ENCODE data around the gene BTBD1.
A peak's percentile ranks its signal among the peaks of the same experiment; 100 is the strongest.
"Not testable (repeated sequence)": the region's sequence is repeated elsewhere in the genome, so short reads cannot be mapped to it uniquely, and the experiment has no call there.

BTBD1 gene

GRCh38 chr15:83044156-83044555, 22.9 kb downstream of the BTBD1 start:
- Histone ChIP-seq H3K4me3 (ENCODE audit: low read depth, low read length) (no peak overlapping the region), H3K27me3 (ENCODE audit: control insufficient read depth, insufficient read depth, low read length) (no peaks in the 10 kb centered on the region), H3K9ac (ENCODE audit: low read depth, low read length) (no peak overlapping the region), H3K36me3 (ENCODE audit: control insufficient read depth, insufficient read depth, low read length) (peaks cover 29% of the 10 kb centered on the region), H3K4me1 (ENCODE audit: control insufficient read depth, insufficient read depth, low read length) (no peaks in the 10 kb centered on the region), H3K9me3 (ENCODE audit: control insufficient read depth, insufficient read depth, low read length) (no peaks in the 10 kb centered on the region)

- H3K27me3 ChIP-seq (ENCODE audit: control insufficient read depth, insufficient read depth, low read length): no peaks in the 10 kb centered on the region
- H3K36me3 ChIP-seq (ENCODE audit: control insufficient read depth, insufficient read depth, low read length): peaks cover 15% of the 10 kb centered on the region
- no peaks in the 10 kb centered on the region for H3K4me1 ChIP-seq (ENCODE audit: control insufficient read depth, insufficient read depth, low read length)
- H3K9me3 ChIP-seq (ENCODE audit: control insufficient read depth, insufficient read depth, low read length): no peaks in the 10 kb centered on the region
- no peak overlapping the region for H3K9ac ChIP-seq (ENCODE audit: low read depth, low read length)
- no peak overlapping the region for H3K4me3 ChIP-seq (ENCODE audit: low read depth, low read length)
These were observed 27.8 kb downstream of the BTBD1 start for GRCh38 chr15:83039206-83039605.

GRCh38 chr15:83036253-83036652, 30.8 kb downstream of the BTBD1 start:
- Histone ChIP-seq H3K4me1 (ENCODE audit: control insufficient read depth, insufficient read depth, low read length) (no peaks in the 10 kb centered on the region), H3K9me3 (ENCODE audit: control insufficient read depth, insufficient read depth, low read length) (no peaks in the 10 kb centered on the region), H3K4me3 (ENCODE audit: low read depth, low read length) (no peak overlapping the region), H3K36me3 (ENCODE audit: control insufficient read depth, insufficient read depth, low read length) (peaks cover 3% of the 10 kb centered on the region), H3K27me3 (ENCODE audit: control insufficient read depth, insufficient read depth, low read length) (no peaks in the 10 kb centered on the region), H3K9ac (ENCODE audit: low read depth, low read length) (no peak overlapping the region)

GRCh38 chr15:83031234-83031633, 35.8 kb downstream of the BTBD1 start:
- H3K4me3 ChIP-seq (ENCODE audit: low read depth, low read length); H3K4me1 ChIP-seq (ENCODE audit: control insufficient read depth, insufficient read depth, low read length); H3K36me3 ChIP-seq (ENCODE audit: control insufficient read depth, insufficient read depth, low read length); H3K9ac ChIP-seq (ENCODE audit: low read depth, low read length); H3K9me3 ChIP-seq (ENCODE audit: control insufficient read depth, insufficient read depth, low read length); H3K27me3 ChIP-seq (ENCODE audit: control insufficient read depth, insufficient read depth, low read length): not testable (repeated sequence)

- Histone ChIP-seq H3K27me3 (ENCODE audit: control insufficient read depth, insufficient read depth, low read length) (no peaks in the 10 kb centered on the region), H3K36me3 (ENCODE audit: control insufficient read depth, insufficient read depth, low read length) (peaks cover 8% of the 10 kb centered on the region), H3K4me1 (ENCODE audit: control insufficient read depth, insufficient read depth, low read length) (no peaks in the 10 kb centered on the region), H3K4me3 (ENCODE audit: low read depth, low read length) (no peak overlapping the region), H3K9ac (ENCODE audit: low read depth, low read length) (no peak overlapping the region), H3K9me3 (ENCODE audit: control insufficient read depth, insufficient read depth, low read length) (no peaks in the 10 kb centered on the region)
These were observed 37.0 kb downstream of the BTBD1 start for GRCh38 chr15:83030021-83030420.

GRCh38 chr15:83018436-83018835, 48.6 kb downstream of the BTBD1 start:
- Histone ChIP-seq H3K9me3 (ENCODE audit: control insufficient read depth, insufficient read depth, low read length) (no peaks in the 10 kb centered on the region), H3K27me3 (ENCODE audit: control insufficient read depth, insufficient read depth, low read length) (no peaks in the 10 kb centered on the region), H3K4me3 (ENCODE audit: low read depth, low read length) (no peak overlapping the region), H3K4me1 (ENCODE audit: control insufficient read depth, insufficient read depth, low read length) (no peaks in the 10 kb centered on the region), H3K36me3 (ENCODE audit: control insufficient read depth, insufficient read depth, low read length) (peaks cover 8% of the 10 kb centered on the region), H3K9ac (ENCODE audit: low read depth, low read length) (no peak overlapping the region)

GRCh38 chr15:83016906-83017305, 50.1 kb downstream of the BTBD1 start:
- H3K36me3 ChIP-seq (ENCODE audit: control insufficient read depth, insufficient read depth, low read length): peaks cover 8% of the 10 kb centered on the region
- no peaks in the 10 kb centered on the region for H3K4me1 ChIP-seq (ENCODE audit: control insufficient read depth, insufficient read depth, low read length)
- H3K9ac ChIP-seq (ENCODE audit: low read depth, low read length): no peak overlapping the region
- H3K4me3 ChIP-seq (ENCODE audit: low read depth, low read length): no peak overlapping the region
- H3K27me3 ChIP-seq (ENCODE audit: control insufficient read depth, insufficient read depth, low read length): no peaks in the 10 kb centered on the region
- no peaks in the 10 kb centered on the region for H3K9me3 ChIP-seq (ENCODE audit: control insufficient read depth, insufficient read depth, low read length)

- Histone ChIP-seq H3K9ac (ENCODE audit: low read depth, low read length) (no peak overlapping the region), H3K4me3 (ENCODE audit: low read depth, low read length) (no peak overlapping the region), H3K9me3 (ENCODE audit: control insufficient read depth, insufficient read depth, low read length) (no peaks in the 10 kb centered on the region), H3K36me3 (ENCODE audit: control insufficient read depth, insufficient read depth, low read length) (peaks cover 6% of the 10 kb centered on the region), H3K27me3 (ENCODE audit: control insufficient read depth, insufficient read depth, low read length) (no peaks in the 10 kb centered on the region), H3K4me1 (ENCODE audit: control insufficient read depth, insufficient read depth, low read length) (peaks cover 2% of the 10 kb centered on the region)
These were observed 51.7 kb downstream of the BTBD1 start for GRCh38 chr15:83015361-83015760.

- Histone ChIP-seq H3K9me3 (ENCODE audit: control insufficient read depth, insufficient read depth, low read length) (no peaks in the 10 kb centered on the region), H3K4me1 (ENCODE audit: control insufficient read depth, insufficient read depth, low read length) (peaks cover 3% of the 10 kb centered on the region), H3K9ac (ENCODE audit: low read depth, low read length) (no peak overlapping the region), H3K36me3 (ENCODE audit: control insufficient read depth, insufficient read depth, low read length) (no peaks in the 10 kb centered on the region), H3K27me3 (ENCODE audit: control insufficient read depth, insufficient read depth, low read length) (no peaks in the 10 kb centered on the region), H3K4me3 (ENCODE audit: low read depth, low read length) (no peak overlapping the region)
These were observed 52.8 kb downstream of the BTBD1 start for GRCh38 chr15:83014205-83014653.

- Histone ChIP-seq H3K4me3 (ENCODE audit: low read depth, low read length) (peak overlapping the region; percentile 98), H3K9me3 (ENCODE audit: control insufficient read depth, insufficient read depth, low read length) (no peaks in the 10 kb centered on the region), H3K27me3 (ENCODE audit: control insufficient read depth, insufficient read depth, low read length) (no peaks in the 10 kb centered on the region), H3K9ac (ENCODE audit: low read depth, low read length) (no peak overlapping the region), H3K4me1 (ENCODE audit: control insufficient read depth, insufficient read depth, low read length) (peaks cover 3% of the 10 kb centered on the region), H3K36me3 (ENCODE audit: control insufficient read depth, insufficient read depth, low read length) (no peaks in the 10 kb centered on the region)
These were observed 54.4 kb downstream of the BTBD1 start for GRCh38 chr15:83012636-83013035.

GRCh38 chr15:83012076-83012426, 55.0 kb downstream of the BTBD1 start:
- H3K9me3 ChIP-seq (ENCODE audit: control insufficient read depth, insufficient read depth, low read length): no peaks in the 10 kb centered on the region
- H3K4me1 ChIP-seq (ENCODE audit: control insufficient read depth, insufficient read depth, low read length): peaks cover 3% of the 10 kb centered on the region
- peak overlapping the region; percentile 98 for H3K4me3 ChIP-seq (ENCODE audit: low read depth, low read length)
- H3K36me3 ChIP-seq (ENCODE audit: control insufficient read depth, insufficient read depth, low read length): no peaks in the 10 kb centered on the region
- H3K27me3 ChIP-seq (ENCODE audit: control insufficient read depth, insufficient read depth, low read length): no peaks in the 10 kb centered on the region
- peak overlapping the region; percentile 67 for H3K9ac ChIP-seq (ENCODE audit: low read depth, low read length)

- Histone ChIP-seq H3K9ac (ENCODE audit: low read depth, low read length) (peak within 1 kb of the TSS; percentile 67), H3K27me3 (ENCODE audit: control insufficient read depth, insufficient read depth, low read length) (no peaks in the 10 kb centered on the region), H3K4me3 (ENCODE audit: low read depth, low read length) (peak within 1 kb of the TSS; percentile 98), H3K9me3 (ENCODE audit: control insufficient read depth, insufficient read depth, low read length) (no peaks in the 10 kb centered on the region), H3K4me1 (ENCODE audit: control insufficient read depth, insufficient read depth, low read length) (peaks cover 3% of the 10 kb centered on the region), H3K36me3 (ENCODE audit: control insufficient read depth, insufficient read depth, low read length) (peaks cover 3% of the 10 kb centered on the region)
These were observed 55.6 kb downstream of the BTBD1 start, which contains the start of gene C15orf40 for GRCh38 chr15:83011271-83012075. Gene C15orf40 (minus strand): TSS chr15:83011639. CDS start chr15:83011607, 32 bp downstream.
